ENCODE data around the gene TUFM. TPM values are rescaled to one million over a fixed set of nuclear protein-coding genes. Genes with fewer than 3 reads are reported as not detected.
A peak's percentile ranks its signal among the peaks of the same experiment; 100 is the strongest.
"Not testable (repeated sequence)": the region's sequence is repeated elsewhere in the genome, so short reads cannot be mapped to it uniquely, and the experiment has no call there.

TUFM gene
- total RNA-seq = 184 TPM
- long read RNA-seq, transcript TUFM-201 (10 exons, 2,071 nt) = major isoform, 458 of 518 reads
- long read RNA-seq, partial matches to known transcripts = 36 of 518 reads
- long read RNA-seq, other reads (novel, unspliced or antisense) = 22 of 518 reads

GRCh38 chr16:28846080-28846932 is at the start of gene TUFM:
Gene TUFM, minus strand, starts transcription at chr16:28846348. Its CDS starts 79 bp downstream, at chr16:28846269.
- intact Hi-C loops (cut with DNase I) = loop anchor here (1.0 to 2.0 kb wide), 4 partner anchors 17 to 104 kb away; partner anchors contain the start of genes NFATC2IP, RABEP2 and SH2B1
- DNase-seq (ENCODE audit: low spot score) = peak; percentile 99

GRCh38 chr16:28895609-28896008 is 49.5 kb upstream of the TUFM start:
- intact Hi-C loops (cut with DNase I) = no loop called here
- DNase-seq (ENCODE audit: low spot score) = no peak

- DNase-seq (ENCODE audit: low spot score) = no peak
- intact Hi-C loops (cut with DNase I) = no loop called here
Measured at GRCh38 chr16:28893291-28893690, 47.1 kb upstream of the TUFM start.

GRCh38 chr16:28891964-28892890 is 46.1 kb upstream of the TUFM start:
- no peak for DNase-seq (ENCODE audit: low spot score)
- intact Hi-C loops (cut with DNase I) = no loop called here

GRCh38 chr16:28890355-28890754 is 44.2 kb upstream of the TUFM start:
- intact Hi-C loops (cut with DNase I); DNase-seq (ENCODE audit: low spot score): not testable (repeated sequence)

- intact Hi-C loops (cut with DNase I) = no loop called here
- DNase-seq (ENCODE audit: low spot score) = no peak
Measured at GRCh38 chr16:28886945-28887344, 40.8 kb upstream of the TUFM start.

- intact Hi-C loops (cut with DNase I) = loop anchor here (5.0 kb wide), 1 partner anchor 38 kb away; no protein-coding TSS in a partner anchor
Measured at GRCh38 chr16:28884045-28884444, 37.9 kb upstream of the TUFM start.

GRCh38 chr16:28883221-28883996 is 37.3 kb upstream of the TUFM start:
- intact Hi-C loops (cut with DNase I) = loop anchor here (5.0 kb wide), 1 partner anchor 39 kb away; no protein-coding TSS in a partner anchor
- DNase-seq (ENCODE audit: low spot score) = no peak

More at GRCh38 chr16:28884045-28884444, 37.9 kb upstream of the TUFM start:
- no peak for DNase-seq (ENCODE audit: low spot score)

GRCh38 chr16:28882551-28883160 is 36.5 kb upstream of the TUFM start:
- intact Hi-C loops (cut with DNase I) = loop anchor here (5.0 kb wide), 1 partner anchor 40 kb away; no protein-coding TSS in a partner anchor
- no peak for DNase-seq (ENCODE audit: low spot score)

GRCh38 chr16:28881565-28881964 is 35.4 kb upstream of the TUFM start:
- DNase-seq (ENCODE audit: low spot score) = not testable (repeated sequence)
- intact Hi-C loops (cut with DNase I) = loop anchor here (5.0 kb wide), 1 partner anchor 41 kb away; no protein-coding TSS in a partner anchor

GRCh38 chr16:28880955-28881354 is 34.8 kb upstream of the TUFM start:
- intact Hi-C loops (cut with DNase I) = loop anchor here (5.0 kb wide), 1 partner anchor 41 kb away; no protein-coding TSS in a partner anchor
- DNase-seq (ENCODE audit: low spot score) = no peak

- DNase-seq (ENCODE audit: low spot score) = no peak
- intact Hi-C loops (cut with DNase I) = loop anchor here (5.0 kb wide), 1 partner anchor 42 kb away; no protein-coding TSS in a partner anchor
Measured at GRCh38 chr16:28880589-28880915, 34.4 kb upstream of the TUFM start.

- intact Hi-C loops (cut with DNase I) = loop anchor here (5.0 kb wide), 1 partner anchor 42 kb away; no protein-coding TSS in a partner anchor
- DNase-seq (ENCODE audit: low spot score) = peak; percentile 93
Measured at GRCh38 chr16:28879841-28880588, 33.9 kb upstream of the TUFM start.

- intact Hi-C loops (cut with DNase I) = no loop called here
- DNase-seq (ENCODE audit: low spot score) = no peak
Measured at GRCh38 chr16:28879261-28879840, 33.2 kb upstream of the TUFM start.

GRCh38 chr16:28878083-28878926 is 32.2 kb upstream of the TUFM start, which contains the start of gene ATP2A1:
Gene ATP2A1, plus strand, starts transcription at chr16:28878488. Its CDS starts 184 bp downstream, at chr16:28878672.
- intact Hi-C loops (cut with DNase I) = no loop called here
- DNase-seq (ENCODE audit: low spot score) = no peak

- no peak for DNase-seq (ENCODE audit: low spot score)
- intact Hi-C loops (cut with DNase I) = no loop called here
Measured at GRCh38 chr16:28877655-28878000, 31.5 kb upstream of the TUFM start.
